ENCODE measurements around the gene FIGNL1.
"Not testable (repeated sequence)": the region's sequence is repeated elsewhere in the genome, so short reads cannot be mapped to it uniquely, and the experiment has no call there.

Gene FIGNL1

DNA sequence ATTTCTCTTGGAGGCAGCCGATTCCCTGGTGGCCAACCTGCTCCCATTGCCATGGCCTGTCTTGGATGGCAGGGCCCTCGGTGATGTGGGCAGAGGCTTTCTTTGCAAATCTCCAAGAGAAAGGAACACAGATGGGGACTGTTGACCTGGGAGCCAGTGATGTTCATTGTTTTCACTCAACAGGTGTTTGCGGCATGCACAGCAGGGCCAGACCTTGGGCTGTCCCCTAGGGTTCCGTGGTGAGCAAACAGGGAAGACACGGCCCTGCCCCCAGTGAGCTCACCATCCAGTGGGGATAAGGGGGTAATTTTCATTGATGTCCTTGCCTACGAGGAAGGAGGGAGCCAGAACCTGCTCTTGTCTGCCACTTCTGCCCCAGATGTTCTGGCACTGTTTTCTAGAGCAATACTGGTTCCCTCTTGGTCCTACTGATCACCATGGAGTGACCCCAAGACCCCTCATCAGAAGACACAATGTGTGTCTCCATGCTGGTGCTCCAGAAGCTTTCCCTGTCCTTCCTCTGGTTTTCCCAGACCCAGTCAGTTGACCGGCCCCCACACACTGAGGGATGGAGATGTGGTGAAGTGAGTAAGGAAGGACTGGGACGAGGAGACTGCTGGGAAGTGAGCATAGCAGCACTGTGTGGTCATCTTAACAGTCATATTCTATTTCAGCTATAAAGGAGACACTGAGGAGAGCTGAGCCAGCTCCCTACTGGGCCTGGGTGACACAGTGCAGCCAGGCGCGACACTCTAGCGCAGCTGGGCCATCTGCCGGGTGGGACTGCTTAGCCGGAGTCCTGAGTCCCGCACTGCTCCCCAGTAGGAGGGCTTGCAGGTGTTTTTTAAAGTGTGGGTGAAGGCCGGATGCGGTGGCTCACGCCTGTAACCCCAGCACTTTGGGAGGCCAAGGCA, 20.4 kb upstream of the FIGNL1 start:
- DNase-seq, result no peak

GRCh38 chr7:50469181-50469580, 19.0 kb upstream of the FIGNL1 start:
- DNase-seq, result no peak

- DNase-seq, result no peak
Observed at GRCh38 chr7:50467817-50468610, 17.9 kb upstream of the FIGNL1 start.

- no peak for DNase-seq
Observed at GRCh38 chr7:50466815-50467585, 16.9 kb upstream of the FIGNL1 start.

DNA sequence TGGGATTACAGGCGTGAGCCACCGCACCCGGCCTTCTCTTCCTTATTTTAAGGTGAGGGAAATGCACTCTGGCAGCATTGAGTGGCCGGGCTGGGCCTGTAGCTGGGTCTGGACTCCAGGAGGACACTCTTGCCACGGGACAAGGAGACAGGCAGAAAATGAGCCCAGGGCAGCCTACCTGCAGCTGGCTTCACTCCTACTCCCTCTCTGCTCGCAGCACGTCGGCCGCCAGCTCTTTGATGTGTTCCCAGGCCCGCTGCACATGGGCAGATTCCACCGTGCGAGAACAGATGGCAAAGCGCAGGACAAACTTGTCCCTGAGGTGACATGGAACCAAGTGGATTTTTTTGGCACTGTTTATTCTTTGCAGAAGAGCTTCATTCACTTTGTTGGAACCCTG, 12.9 kb upstream of the FIGNL1 start:
- DNase-seq, result no peak

- no peak for DNase-seq
Observed at GRCh38 chr7:50462361-50462760, 12.2 kb upstream of the FIGNL1 start.

DNA sequence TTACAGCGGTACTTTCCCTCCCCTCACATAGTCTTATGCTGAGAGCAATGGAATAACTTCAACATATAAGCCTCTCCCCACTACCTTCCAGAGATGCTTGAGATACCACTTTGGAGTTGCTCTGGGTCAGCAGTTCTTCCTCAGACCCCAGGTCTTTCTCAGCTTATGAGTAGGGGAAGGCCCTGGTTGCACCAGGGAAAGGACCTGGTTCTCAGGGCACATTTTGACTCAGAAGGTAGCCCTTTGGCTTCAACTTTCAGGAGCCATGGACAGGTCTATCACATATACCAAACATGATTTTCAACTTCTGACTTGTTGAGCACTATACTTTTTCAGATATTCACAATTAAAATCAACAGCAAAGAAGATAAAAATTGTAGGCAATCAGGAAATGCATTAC, 11.5 kb upstream of the FIGNL1 start:
- no peak for DNase-seq

- DNase-seq, result not testable (repeated sequence)
Observed at GRCh38 chr7:50459183-50459582, 9.0 kb upstream of the FIGNL1 start.

DNA sequence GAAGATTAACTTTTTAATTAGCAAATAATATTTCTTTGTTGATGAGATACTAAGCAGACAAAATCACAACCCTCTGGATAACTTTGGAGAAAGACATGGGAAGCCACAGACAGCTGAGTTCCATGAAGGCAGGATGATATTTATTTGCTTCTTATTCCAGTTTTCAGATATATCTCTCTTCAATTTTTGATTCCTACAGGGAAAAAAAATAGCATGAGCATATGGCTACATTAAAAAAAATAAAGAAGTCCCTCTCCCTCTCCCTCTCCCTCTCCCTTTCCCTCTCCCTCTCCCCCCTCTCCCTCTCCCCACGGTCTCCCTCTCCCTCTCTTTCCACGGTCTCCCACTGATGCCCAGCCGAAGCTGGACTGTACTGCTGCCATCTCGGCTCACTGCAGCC, 8.5 kb upstream of the FIGNL1 start:
- DNase-seq, result not testable (repeated sequence)

GRCh38 chr7:50456371-50457123, 6.4 kb upstream of the FIGNL1 start:
- no peak for DNase-seq

DNA sequence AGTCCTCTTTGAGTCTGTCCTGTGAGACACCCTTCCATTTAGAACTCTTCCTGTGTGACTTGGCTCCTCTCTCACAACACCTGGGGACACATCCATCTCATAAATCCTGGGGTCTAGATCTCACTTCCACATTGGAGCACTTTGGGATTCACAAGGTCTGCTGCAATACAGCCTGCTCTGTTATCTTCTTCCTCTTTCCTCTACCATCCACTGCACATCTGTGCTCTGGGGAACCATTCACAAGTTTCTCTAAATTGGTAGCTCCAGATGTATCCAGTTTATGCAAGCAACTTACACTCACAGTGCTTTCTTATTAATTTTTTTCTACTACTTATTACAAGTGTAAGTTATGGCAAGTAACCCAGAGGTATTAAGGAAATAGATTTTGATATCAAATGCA, 5.5 kb upstream of the FIGNL1 start:
- DNase-seq, result no peak

DNA sequence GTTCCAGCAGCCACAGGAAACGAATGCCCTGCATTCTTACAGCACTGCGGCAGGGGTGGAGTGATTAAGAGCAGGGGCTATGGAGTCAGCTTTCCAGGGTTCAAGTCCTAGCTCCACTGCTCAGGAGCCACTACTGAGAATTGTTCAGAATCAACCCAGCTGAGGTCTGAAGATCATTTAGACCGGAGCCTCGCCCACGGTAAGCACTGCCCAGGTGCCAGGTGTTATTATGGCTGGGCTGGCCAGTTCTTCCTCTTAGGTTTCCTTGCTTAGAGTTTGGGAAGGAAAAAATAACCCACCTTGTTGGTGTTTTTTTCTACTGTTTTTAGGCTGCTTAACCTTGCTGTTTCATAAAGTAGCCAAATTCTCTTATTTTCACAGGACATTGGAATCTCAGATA, 4.8 kb upstream of the FIGNL1 start:
- no peak for DNase-seq

DNA sequence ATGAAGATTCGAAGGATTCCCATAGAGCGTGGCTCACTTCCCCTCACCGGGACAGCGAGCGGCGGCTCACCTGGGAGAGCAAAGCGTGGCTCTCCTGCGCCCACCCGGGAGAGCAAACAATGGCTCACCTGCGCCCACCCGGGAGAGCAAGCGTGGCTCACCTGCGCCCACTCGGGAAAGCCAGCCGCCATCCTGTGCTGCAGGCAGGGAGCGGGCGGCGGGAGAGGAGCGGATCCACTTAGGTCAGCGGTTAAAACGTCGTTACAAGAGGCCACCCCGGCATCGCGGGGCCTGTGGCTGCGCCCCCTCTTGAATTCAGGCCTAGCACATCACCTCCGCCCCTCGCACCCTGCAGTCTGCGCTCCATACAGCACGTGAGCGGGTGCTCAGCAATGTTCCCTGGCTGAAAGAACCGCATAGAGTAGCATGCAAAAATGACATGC, 461 bp upstream of the FIGNL1 start:
- DNase-seq, result no peak

DNA sequence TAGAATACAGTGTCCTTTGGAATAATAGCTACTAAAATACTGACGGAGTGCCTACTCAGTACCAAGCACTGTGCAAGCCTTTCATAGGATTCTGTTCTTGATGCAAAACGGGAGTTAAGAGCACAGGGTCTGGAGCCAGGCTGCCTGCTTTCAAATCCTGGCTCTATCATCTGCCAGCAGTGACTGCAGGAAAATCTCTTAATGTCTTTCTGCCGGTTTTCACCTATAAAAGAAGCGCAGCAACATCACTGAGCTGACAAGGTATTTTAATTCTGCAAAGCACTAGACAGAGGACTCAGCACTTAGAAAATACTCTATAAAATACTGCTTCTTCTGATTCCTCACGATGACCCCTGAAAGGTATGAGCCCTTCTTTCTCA, 659 bp downstream of the FIGNL1 start:
- no peak for DNase-seq

- DNase-seq, result no peak
Observed at GRCh38 chr7:50448823-50449222, 1.3 kb downstream of the FIGNL1 start.

DNA sequence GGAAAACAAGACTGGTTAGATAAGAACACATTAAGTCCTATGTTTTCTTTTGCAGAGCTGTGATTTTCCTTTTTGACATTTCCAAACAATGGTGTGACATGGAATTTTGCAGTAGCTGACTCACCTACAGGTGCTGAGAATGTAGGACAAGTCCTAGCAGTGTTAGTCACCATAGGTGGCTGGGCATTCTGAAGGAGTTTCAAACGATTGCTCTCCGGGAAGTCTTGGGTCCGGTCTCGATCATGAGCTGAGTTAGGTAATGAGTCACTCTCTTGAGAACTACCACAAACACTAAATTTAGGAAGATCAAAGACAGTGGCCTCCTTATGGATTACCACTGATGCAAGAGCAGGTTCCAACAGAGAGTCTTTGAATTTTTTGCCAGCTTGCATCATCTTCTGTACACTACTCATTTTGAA, 3.6 kb downstream of the FIGNL1 start:
- DNase-seq, result no peak

GRCh38 chr7:50436133-50436806, 13.9 kb downstream of the FIGNL1 start:
- no peak for DNase-seq

DNA sequence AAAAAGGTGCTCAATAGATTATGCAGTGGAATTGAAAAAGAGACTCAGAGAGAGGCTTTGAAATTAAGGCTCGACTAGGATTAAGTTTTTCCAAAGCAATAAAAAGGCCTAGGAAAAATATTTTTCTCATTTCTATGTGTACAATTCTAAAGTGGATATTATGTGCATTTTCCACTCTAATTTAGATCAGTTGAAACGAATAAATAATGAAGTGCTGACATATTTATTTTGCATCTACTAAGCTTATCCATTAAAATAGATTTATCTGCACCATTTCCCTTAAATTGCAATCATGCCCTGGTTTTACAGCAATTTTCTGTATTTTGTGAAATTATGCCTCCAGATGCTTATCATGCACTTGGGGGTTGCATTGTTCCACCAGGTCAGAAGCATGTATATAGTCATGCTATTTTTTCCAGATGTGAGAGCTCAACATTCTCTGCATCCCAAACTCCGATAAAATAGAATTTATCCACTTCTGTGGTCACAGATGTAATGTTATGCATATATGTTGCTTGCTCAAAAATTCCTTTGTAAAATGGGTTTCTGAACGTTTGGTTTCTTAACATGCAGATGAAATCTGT, 18.3 kb downstream of the FIGNL1 start:
- no peak for DNase-seq

- DNase-seq, result no peak
Observed at GRCh38 chr7:50431316-50431715, 18.8 kb downstream of the FIGNL1 start.

GRCh38 chr7:50428911-50429310, 21.2 kb downstream of the FIGNL1 start:
- no peak for DNase-seq

DNA sequence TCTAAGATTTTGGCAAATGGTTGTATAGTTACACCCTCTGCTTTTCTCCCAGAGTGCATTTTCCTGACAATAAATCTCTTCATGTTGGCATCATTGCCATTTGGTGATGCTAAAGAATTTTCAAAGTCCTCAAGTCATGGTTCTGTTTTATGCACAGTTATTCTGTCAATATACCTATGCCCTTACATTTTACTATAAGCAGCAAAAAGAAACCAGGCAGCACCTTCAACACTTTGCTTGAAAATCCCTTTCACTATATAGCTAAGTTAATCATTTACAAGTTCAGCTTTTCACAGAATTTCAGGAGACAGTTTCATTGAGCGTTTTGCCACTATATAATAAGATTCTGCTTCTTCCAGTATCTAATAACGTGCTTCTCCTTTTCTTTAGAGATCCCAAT, 22.6 kb downstream of the FIGNL1 start:
- no peak for DNase-seq

Measured in NCI-H2029 treated with DMSO at 0.1 percent for 48 hours (cell line).